Measurements from ENCODE around the gene C20orf96.

C20orf96 gene

GRCh38 chr20:301886-302848, 11.6 kb upstream of the C20orf96 start:
- no peak overlapping the region for H3K4me3 ChIP-seq (replicated peaks; ENCODE audit: low read depth, low read length)
- no peak for DNase-seq (ENCODE audit: low read depth)
- TF ChIP-seq CTCF (IDR thresholded peaks at IDR 0.05; ENCODE audit: low read length, missing control alignments), result no peak

DNA sequence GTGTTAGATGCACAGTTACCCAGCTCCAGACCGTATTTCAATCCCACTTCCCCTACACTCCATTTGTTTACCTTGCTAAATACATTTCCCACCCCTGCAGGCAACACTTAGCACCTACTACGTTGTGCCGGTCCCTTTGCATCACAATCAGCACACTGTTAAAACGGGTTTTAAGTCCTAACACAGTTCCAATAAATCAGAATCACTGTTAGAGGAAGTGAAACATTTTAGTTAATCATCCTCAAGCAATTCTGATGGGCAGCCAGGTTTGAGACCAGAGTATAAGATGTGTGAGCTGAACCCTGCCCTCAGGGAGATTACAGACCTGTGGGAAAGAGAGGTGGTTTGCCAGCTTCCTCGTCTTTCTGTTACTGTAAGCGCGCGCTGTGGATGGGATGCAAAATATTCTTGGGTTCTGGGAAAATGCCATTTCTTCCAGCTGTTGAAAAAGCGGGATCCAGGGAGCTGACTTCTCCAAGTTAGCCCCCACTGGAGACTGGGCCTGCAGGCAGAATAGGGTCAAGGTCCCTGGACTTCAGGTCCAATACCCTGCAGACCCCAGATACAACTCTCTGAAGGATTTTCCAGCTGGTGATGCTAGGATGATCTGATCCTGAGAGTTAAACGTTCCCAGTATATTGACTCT, 9.9 kb upstream of the C20orf96 start:
- no peak for TF ChIP-seq CTCF (IDR thresholded peaks at IDR 0.05; ENCODE audit: low read length, missing control alignments)
- H3K4me3 ChIP-seq (replicated peaks; ENCODE audit: low read depth, low read length), result peak overlapping the region; percentile 77

DNA sequence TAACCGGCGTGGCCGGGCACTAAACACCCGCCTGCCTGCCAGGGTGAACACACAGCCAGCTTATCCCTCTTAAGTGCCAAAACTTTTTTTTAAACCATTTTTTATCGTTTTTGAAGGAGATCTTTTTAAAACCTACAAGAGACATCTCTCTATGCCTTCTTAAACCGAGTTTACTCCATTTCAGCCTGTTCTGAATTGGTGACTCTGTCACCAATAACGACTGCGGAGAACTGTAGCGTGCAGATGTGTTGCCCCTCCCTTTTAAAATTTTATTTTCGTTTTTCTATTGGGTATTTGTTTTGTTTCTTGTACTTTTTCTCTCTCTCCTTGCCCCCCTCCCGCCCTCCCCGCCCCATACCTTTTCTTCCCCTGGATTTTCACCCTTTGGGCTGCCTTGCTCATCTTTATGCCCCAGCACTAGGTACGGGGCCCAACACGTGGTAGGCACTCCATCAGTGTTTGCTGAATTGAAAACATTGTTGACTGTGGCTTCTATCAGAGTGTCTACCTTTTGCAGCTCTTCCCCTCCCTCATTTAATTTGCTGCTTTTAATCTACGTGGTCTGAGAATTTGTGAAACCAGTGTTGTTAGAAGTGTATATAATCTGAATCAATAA, 8.3 kb upstream of the C20orf96 start:
- no peak for DNase-seq (ENCODE audit: low read depth)
- no peak for TF ChIP-seq CTCF (IDR thresholded peaks at IDR 0.05; ENCODE audit: low read length, missing control alignments)
- H3K4me3 ChIP-seq (replicated peaks; ENCODE audit: low read depth, low read length), result peak overlapping the region; percentile 77

More for the DNA sequence above, 9.9 kb upstream of the C20orf96 start:
- no peak for DNase-seq (ENCODE audit: low read depth)

- H3K4me3 ChIP-seq (replicated peaks; ENCODE audit: low read depth, low read length), result peak overlapping the region; percentile 77
- DNase-seq (ENCODE audit: low read depth), result peak; percentile 72
These were observed 7.6 kb upstream of the C20orf96 start for GRCh38 chr20:297925-298775.

DNA sequence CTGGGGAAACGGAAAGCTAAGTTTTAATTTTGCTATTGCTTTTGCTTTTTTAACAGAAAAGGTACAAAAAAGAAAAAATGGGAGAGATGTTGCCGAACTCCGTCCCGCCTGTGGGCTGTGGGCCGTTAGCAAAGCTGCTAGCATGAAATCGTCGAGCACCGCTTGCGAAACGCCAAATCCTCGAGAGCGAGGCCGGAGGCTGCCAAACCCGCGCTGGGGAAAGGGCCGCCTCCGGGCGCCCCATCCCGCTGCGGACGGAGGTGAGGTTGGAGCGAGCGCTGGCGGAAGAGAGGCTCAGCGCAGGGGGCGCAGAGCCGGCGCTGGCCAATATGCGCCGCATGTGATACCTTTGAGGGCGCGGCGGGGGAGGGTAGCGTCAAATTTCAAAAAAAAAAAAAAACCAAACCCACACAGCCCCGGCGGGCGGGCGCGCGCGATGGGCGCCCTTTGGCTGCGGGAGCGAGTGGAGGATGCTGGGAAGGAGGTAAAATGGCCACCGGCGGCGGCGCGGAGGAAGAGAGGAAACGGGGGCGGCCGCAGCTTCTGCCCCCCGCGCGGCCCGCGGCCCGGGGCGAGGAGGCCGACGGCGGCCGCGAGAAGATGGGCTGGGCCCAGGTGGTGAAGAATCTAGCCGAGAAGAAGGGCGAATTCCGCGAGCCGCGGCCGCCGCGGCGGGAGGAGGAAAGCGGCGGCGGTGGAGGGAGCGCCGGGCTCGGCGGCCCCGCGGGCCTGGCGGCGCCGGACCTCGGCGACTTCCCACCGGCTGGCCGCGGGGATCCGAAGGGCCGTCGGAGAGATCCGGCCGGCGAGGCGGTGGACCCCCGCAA, 6.8 kb upstream of the C20orf96 start, which contains the start of gene ZCCHC3:
Gene ZCCHC3, plus strand, starts transcription at position 473 of the 827 bp plus-strand sequence. Its CDS starts 17 bp downstream, at position 490.
- TF ChIP-seq CTCF (IDR thresholded peaks at IDR 0.05; ENCODE audit: low read length, missing control alignments), result no peak
- peak; percentile 98 for DNase-seq (ENCODE audit: low read depth)
- H3K4me3 ChIP-seq (replicated peaks; ENCODE audit: low read depth, low read length), result peak within 1 kb of the TSS; percentile 77

More at GRCh38 chr20:297925-298775, 7.6 kb upstream of the C20orf96 start:
- TF ChIP-seq CTCF (IDR thresholded peaks at IDR 0.05; ENCODE audit: low read length, missing control alignments), result no peak
